GM12873 (cell line): Measurements from ENCODE around the gene LCN2.

Experiments
- TF ChIP-seq, protein P1 (sequence below): IDR thresholded peaks from 2 replicates; pipeline ENCODE4 v1.5.1; 2012; ENCODE audit warnings: low read depth, mild to moderate bottlenecking, moderate library complexity, low read length, control low read depth; ENCODE audit not compliant: insufficient read depth; ENCODE audit errors: missing control alignments

LCN2 gene

DNA sequence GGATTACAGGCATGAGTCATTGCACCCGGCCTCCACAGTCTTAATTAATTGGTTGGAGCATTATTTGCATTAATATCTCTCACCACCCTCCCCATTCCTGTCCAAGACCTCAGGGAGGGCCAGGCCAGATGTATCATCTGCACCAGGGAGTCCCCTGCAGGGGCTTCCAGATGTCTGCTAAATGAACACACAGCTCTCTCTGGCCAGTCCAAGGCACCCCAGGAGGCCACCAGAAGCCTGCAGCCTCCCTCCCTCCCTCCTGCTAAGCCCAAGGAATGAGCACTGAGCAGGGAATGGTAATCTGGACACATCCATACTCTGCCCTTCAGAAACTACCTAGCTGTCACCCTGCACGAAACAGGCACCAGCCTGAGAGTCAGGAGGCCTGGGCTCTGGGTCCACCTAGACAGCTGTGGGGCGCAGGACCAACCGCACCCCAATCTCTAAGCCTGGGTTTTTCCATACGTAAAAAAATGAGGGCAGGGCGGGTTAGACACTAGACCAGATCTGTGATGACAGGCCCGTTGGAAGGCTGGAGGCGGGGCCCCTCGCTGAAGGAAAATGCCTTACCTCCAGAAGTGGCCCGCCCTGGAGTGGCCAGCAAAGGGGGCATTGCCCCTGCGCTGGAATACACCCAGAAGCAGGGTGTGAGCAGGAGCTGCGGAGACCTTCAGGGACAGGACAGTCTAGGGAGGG is 33.8 kb downstream of the LCN2 start:
- TF ChIP-seq, protein P1, sequence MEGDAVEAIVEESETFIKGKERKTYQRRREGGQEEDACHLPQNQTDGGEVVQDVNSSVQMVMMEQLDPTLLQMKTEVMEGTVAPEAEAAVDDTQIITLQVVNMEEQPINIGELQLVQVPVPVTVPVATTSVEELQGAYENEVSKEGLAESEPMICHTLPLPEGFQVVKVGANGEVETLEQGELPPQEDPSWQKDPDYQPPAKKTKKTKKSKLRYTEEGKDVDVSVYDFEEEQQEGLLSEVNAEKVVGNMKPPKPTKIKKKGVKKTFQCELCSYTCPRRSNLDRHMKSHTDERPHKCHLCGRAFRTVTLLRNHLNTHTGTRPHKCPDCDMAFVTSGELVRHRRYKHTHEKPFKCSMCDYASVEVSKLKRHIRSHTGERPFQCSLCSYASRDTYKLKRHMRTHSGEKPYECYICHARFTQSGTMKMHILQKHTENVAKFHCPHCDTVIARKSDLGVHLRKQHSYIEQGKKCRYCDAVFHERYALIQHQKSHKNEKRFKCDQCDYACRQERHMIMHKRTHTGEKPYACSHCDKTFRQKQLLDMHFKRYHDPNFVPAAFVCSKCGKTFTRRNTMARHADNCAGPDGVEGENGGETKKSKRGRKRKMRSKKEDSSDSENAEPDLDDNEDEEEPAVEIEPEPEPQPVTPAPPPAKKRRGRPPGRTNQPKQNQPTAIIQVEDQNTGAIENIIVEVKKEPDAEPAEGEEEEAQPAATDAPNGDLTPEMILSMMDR: no peak

DNA sequence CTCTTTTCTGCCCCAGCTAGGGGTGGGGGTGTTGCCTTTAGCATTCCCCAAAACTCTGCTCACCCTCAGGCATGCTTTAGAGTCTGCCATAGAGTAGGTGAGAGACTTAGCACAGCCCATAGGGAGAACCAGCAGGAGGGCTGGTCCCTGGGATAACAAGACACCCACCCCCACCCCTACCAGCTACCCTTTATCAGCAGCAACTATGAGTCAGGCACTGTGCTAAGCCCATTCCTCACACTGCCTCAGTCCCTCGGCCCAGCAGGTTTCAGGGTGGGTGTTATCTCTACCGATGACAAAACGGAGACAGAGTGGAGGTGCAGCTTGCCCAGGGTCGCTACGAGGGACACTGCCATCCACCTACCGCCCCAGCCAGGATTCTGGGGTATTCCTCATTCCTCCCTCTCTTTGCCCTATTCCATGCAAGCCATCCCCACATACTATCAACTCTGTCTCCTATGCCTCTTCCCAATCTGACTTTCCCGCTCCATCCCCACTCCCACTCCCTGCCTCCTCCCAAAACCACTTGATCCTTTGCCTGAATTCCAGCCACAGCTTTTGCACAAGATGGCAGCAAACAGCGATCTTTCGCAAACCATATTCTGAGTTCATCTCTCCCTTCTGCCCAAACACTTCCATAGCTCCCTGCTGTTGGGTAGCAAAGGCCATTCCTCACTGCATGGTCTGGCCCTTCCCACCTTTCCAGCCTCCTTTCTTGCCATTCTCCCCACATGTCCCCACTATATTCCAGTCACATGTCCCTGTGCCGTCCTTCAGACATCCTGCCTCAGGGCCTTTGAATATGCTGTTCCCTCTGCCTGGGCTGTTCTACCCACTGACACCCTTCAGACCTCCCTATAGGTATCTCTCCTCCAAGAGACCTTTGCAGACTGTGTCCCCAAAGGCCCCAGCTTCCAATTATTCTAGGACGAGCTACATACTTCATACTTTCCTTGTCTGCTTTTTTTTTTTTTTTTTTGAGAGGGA is 37.0 kb downstream of the LCN2 start:
- TF ChIP-seq, protein P1: no peak

DNA sequence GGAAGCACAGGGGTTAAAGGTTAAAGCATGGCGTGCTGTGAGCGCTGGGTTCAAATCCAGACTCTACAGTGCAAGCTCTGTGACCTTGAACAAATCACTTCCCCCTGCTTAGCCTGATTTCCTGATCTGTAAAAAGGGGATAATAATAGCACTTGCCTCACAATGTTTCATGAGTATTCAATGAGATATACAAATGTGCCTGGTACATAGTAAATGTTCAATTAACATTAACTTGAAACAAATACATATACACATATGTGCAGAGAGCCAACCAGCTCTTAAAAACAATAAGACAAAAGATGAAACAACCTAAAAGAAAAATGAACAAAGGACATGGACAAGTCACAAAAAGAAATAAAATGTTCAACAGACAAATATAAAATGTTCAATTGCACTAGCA is 38.1 kb downstream of the LCN2 start:
- TF ChIP-seq, protein P1: no peak

DNA sequence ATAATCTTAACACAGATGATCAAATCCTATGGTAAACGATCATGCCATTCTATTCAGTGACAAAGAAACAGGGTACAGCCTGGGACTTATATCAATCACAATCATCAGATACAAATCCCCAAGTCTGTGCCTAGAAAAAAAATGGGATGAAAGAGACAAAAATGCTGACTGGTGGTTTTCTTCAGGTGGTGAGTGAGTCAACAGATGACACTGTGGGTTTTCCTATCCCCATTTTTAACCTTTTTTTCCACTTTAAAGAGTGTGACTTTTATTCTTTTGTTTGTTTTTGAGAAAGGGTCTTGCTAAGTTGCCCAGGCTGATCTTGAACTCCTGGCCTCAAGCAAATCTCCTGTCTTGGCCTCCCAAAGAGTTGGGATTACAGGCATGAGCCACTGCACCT is 39.0 kb downstream of the LCN2 start:
- TF ChIP-seq, protein P1: no peak

DNA sequence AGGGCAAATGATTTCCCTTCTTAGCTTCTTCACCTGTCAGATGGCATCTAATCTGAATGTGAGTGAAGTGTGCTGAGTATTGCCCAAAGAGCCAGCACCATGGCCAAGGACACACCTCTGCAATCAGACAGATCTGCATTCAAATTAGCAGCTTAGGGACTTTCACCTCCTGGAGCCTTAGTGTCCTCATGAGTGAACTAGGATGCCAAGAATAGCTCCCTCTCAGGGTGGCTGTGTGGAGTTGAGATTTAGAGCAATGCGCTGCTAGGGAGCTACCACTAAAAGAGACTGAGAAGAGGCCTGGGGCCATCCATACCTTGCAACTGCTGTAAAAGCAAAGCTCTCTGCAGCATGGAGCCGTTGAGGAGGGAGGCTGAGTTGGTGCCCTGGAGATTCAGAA is 40.8 kb downstream of the LCN2 start:
- TF ChIP-seq, protein P1: no peak

DNA sequence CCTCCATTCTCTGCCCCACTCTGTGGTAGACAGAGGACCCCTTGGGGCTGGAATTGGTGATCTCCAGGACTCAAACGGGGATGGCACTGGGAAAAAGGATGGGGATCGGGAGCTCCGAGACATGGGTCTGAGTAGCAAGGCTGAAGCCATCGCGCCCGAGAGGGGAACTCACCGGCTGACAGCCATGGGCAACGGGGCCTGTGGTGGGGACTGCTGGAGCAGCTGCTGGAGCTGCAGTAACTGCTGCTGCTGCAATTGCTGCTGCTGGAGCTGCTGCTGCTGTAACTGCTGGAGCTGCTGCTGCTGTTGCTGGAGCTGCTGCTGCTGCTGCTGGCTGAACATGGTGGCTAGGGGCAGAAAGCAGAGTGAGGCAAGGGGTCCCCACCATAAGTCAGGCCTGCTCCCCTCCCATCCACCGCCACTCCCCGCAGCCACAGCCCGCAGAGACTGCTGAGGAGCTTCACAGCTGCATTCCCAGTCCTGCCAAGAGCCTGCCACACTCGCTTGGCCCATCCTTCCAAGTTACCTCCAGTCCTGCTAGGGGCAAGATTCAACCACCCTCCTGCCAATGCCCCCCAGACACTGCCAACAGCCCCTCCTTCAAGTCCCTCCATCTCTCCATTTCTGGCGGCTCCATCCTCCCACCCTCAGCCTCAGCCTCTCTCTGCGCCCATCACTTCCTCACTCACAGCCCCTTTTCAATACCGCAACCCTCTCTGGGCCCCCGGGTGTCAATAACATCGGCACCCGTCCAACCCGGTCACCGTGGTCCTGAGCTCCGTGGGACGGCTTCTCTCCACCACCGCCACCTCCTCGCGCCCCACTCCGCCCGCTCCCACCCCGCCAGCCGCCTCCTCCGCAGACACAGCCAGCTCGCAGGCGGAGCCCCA is 41.5 kb downstream of the LCN2 start:
- TF ChIP-seq, protein P1: no peak
